ENCODE results near the gene PARP3.

GRCh38 chr3:51966486-51966885, 24.3 kb downstream of the PARP3 start:
- no peak for TF ChIP-seq POLR2AphosphoS5 (IDR thresholded peaks at IDR 0.05; ENCODE audit: borderline replicate concordance, low read depth, low read length)
- TF ChIP-seq EZH2 (IDR thresholded peaks at IDR 0.05): no peak

Measured in SK-N-MC (cell line).